ENCODE measurements around the gene TCF7.

Gene TCF7

GRCh38 chr5:134161513-134162395, 47.3 kb downstream of the TCF7 start:
- TF ChIP-seq CTCF (IDR thresholded peaks at IDR 0.05; ENCODE audit: insufficient read depth, low read depth, low read length, missing control alignments), result no peak
- no peak for DNase-seq (ENCODE audit: low read depth)

GRCh38 chr5:134162592-134162991, 48.1 kb downstream of the TCF7 start:
- no peak overlapping the region for H3K4me3 ChIP-seq (ENCODE audit: low read depth, low read length)
- DNase-seq (ENCODE audit: low read depth), result no peak
- TF ChIP-seq CTCF (IDR thresholded peaks at IDR 0.05; ENCODE audit: insufficient read depth, low read depth, low read length, missing control alignments), result no peak

More at GRCh38 chr5:134161513-134162395, 47.3 kb downstream of the TCF7 start:
- H3K4me3 ChIP-seq (ENCODE audit: low read depth, low read length), result no peak overlapping the region

GRCh38 chr5:134171972-134172371, 57.5 kb downstream of the TCF7 start:
- H3K4me3 ChIP-seq (ENCODE audit: low read depth, low read length), result no peak overlapping the region
- no peak for DNase-seq (ENCODE audit: low read depth)
- TF ChIP-seq CTCF (IDR thresholded peaks at IDR 0.05; ENCODE audit: insufficient read depth, low read depth, low read length, missing control alignments), result no peak

GRCh38 chr5:134174841-134175839, 60.7 kb downstream of the TCF7 start:
- TF ChIP-seq CTCF (IDR thresholded peaks at IDR 0.05; ENCODE audit: insufficient read depth, low read depth, low read length, missing control alignments), result no peak
- H3K4me3 ChIP-seq (ENCODE audit: low read depth, low read length), result peak overlapping the region; percentile 87
- DNase-seq (ENCODE audit: low read depth), result peak; percentile 14

- no peak for DNase-seq (ENCODE audit: low read depth)
- H3K4me3 ChIP-seq (ENCODE audit: low read depth, low read length), result peak overlapping the region; percentile 87
- TF ChIP-seq CTCF (IDR thresholded peaks at IDR 0.05; ENCODE audit: insufficient read depth, low read depth, low read length, missing control alignments), result no peak
These were observed 61.5 kb downstream of the TCF7 start for GRCh38 chr5:134175921-134176510.

GRCh38 chr5:134176511-134177368, 62.3 kb downstream of the TCF7 start, which contains the start of gene SKP1:
Gene SKP1 (minus strand): TSS chr5:134176950. CDS start chr5:134174022, 2,928 bp downstream.
- peak within 1 kb of the TSS; percentile 87 for H3K4me3 ChIP-seq (ENCODE audit: low read depth, low read length)
- peak; percentile 92 for DNase-seq (ENCODE audit: low read depth)
- TF ChIP-seq CTCF (IDR thresholded peaks at IDR 0.05; ENCODE audit: insufficient read depth, low read depth, low read length, missing control alignments), result no peak

All from GM12865 (cell line).